ENCODE measurements around the gene FAM13A.

Gene FAM13A

GRCh38 chr4:88737307-88737941, 319.6 kb downstream of the FAM13A start:
- DNase-seq: no peak

- no peak for DNase-seq
Measured at GRCh38 chr4:88736264-88736663, 320.7 kb downstream of the FAM13A start.

- DNase-seq: no peak
Measured at GRCh38 chr4:88735564-88735963, 321.4 kb downstream of the FAM13A start.

GRCh38 chr4:88734403-88734949, 322.5 kb downstream of the FAM13A start:
- DNase-seq: no peak

- DNase-seq: no peak
Measured at GRCh38 chr4:88732714-88733368, 324.1 kb downstream of the FAM13A start.

- no peak for DNase-seq
Measured at GRCh38 chr4:88731381-88731780, 325.6 kb downstream of the FAM13A start.

- no peak for DNase-seq
Measured at GRCh38 chr4:88730811-88731210, 326.2 kb downstream of the FAM13A start.

GRCh38 chr4:88729146-88729760, 327.7 kb downstream of the FAM13A start:
- no peak for DNase-seq

GRCh38 chr4:88728146-88728545, 328.8 kb downstream of the FAM13A start:
- no peak for DNase-seq

GRCh38 chr4:88725986-88726385, 331.0 kb downstream of the FAM13A start:
- no peak for DNase-seq

GRCh38 chr4:88725143-88725542, 331.8 kb downstream of the FAM13A start:
- DNase-seq: no peak

- DNase-seq: no peak
Measured at GRCh38 chr4:88724406-88724805, 332.6 kb downstream of the FAM13A start.

GRCh38 chr4:88722828-88723227, 334.2 kb downstream of the FAM13A start:
- no peak for DNase-seq

GRCh38 chr4:88722276-88722780, 334.7 kb downstream of the FAM13A start:
- no peak for DNase-seq

GRCh38 chr4:88720451-88721428, 336.2 kb downstream of the FAM13A start:
- DNase-seq: no peak

GRCh38 chr4:88719381-88719780, 337.6 kb downstream of the FAM13A start:
- no peak for DNase-seq

GRCh38 chr4:88718098-88718497, 338.9 kb downstream of the FAM13A start:
- no peak for DNase-seq

- no peak for DNase-seq
Measured at GRCh38 chr4:88713782-88714181, 343.2 kb downstream of the FAM13A start.

GRCh38 chr4:88709989-88710388, 347.0 kb downstream of the FAM13A start:
- no peak for DNase-seq

GRCh38 chr4:88706574-88706973, 350.4 kb downstream of the FAM13A start:
- no peak for DNase-seq

- DNase-seq: no peak
Measured at GRCh38 chr4:88705805-88706492, 351.0 kb downstream of the FAM13A start.

- no peak for DNase-seq
Measured at GRCh38 chr4:88705223-88705622, 351.8 kb downstream of the FAM13A start.
